ENCODE data around the gene CHST15. TPM values are rescaled to one million over a fixed set of nuclear protein-coding genes. Genes with fewer than 3 reads are reported as not detected.

CHST15 gene
- polyA plus RNA-seq, 1 donor from 2014 or later, result 0.79 TPM

DNA sequence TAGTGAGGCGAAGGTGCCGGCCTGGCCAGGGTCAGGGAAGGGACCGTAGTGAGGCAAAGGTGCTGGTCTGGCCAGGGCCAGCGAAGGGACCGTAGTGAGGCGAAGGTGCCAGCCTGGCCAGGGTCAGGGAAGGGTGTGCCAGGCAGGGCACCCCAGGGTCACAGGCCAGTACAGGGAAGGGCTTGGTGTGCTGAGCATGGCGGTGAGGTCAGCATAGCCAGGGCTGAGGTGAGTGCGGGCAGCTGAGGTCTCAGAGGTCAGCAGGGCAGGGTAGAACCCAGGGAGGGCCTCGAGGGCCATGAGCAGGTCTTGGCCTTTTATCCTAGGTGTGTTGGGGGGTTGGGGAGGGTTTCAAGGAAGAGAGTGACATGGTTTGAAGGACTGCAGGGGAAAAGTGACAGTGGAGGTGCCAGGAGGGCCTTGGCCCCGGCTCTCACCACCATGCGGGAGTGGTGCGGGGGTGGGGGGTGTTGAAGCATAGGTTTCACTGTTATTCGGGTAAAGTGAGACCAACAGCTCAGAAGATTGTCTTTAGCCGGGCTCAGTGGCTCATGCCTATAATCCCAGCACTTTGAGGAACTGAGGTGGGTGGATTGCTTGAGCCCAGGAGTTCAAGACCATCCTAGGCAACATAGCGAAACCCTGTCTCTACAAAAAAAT, 93.3 kb downstream of the CHST15 start:
- H3F3A ChIP-seq (ENCODE audit: insufficient read depth, low read length, poor library complexity, severe bottlenecking), result no peaks in the 10 kb centered on the region
- no peak overlapping the region for H3K4me2 ChIP-seq (ENCODE audit: low read length)
- H2AFZ ChIP-seq (ENCODE audit: low read depth, low read length), result no peak overlapping the region
- no peaks in the 10 kb centered on the region for H3K79me2 ChIP-seq (replicated peaks; ENCODE audit: insufficient read depth, low read length)
- H3K27me3 ChIP-seq (ENCODE audit: insufficient read depth, low read depth, low read length), result peaks cover 1% of the 10 kb centered on the region
- no peaks in the 10 kb centered on the region for H3K9me2 ChIP-seq (ENCODE audit: insufficient read depth, low read length)
- no peak overlapping the region for H3K9ac ChIP-seq (ENCODE audit: low read length)
- TF ChIP-seq, protein P1, sequence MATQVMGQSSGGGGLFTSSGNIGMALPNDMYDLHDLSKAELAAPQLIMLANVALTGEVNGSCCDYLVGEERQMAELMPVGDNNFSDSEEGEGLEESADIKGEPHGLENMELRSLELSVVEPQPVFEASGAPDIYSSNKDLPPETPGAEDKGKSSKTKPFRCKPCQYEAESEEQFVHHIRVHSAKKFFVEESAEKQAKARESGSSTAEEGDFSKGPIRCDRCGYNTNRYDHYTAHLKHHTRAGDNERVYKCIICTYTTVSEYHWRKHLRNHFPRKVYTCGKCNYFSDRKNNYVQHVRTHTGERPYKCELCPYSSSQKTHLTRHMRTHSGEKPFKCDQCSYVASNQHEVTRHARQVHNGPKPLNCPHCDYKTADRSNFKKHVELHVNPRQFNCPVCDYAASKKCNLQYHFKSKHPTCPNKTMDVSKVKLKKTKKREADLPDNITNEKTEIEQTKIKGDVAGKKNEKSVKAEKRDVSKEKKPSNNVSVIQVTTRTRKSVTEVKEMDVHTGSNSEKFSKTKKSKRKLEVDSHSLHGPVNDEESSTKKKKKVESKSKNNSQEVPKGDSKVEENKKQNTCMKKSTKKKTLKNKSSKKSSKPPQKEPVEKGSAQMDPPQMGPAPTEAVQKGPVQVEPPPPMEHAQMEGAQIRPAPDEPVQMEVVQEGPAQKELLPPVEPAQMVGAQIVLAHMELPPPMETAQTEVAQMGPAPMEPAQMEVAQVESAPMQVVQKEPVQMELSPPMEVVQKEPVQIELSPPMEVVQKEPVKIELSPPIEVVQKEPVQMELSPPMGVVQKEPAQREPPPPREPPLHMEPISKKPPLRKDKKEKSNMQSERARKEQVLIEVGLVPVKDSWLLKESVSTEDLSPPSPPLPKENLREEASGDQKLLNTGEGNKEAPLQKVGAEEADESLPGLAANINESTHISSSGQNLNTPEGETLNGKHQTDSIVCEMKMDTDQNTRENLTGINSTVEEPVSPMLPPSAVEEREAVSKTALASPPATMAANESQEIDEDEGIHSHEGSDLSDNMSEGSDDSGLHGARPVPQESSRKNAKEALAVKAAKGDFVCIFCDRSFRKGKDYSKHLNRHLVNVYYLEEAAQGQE (IDR thresholded peaks at IDR 0.05; ENCODE audit: borderline replicate concordance), result no peak
- TF ChIP-seq MXI1 (conservative IDR thresholded peaks at IDR 0.05; ENCODE audit: poor library complexity, severe bottlenecking) (no peak), TAF1 (IDR thresholded peaks at IDR 0.05; ENCODE audit: low read depth) (no peak), EP300 (conservative IDR thresholded peaks at IDR 0.05; ENCODE audit: poor library complexity, severe bottlenecking) (no peak), RAD21 (conservative IDR thresholded peaks at IDR 0.05) (no peak), SMC3 (conservative IDR thresholded peaks at IDR 0.05; ENCODE audit: poor library complexity) (no peak), POLR2AphosphoS5 (IDR thresholded peaks at IDR 0.05) (no peak), EZH2 (IDR thresholded peaks at IDR 0.05; ENCODE audit: borderline replicate concordance, insufficient read depth, low read length, poor library complexity, severe bottlenecking) (no peak)
- TF ChIP-seq, protein P2, sequence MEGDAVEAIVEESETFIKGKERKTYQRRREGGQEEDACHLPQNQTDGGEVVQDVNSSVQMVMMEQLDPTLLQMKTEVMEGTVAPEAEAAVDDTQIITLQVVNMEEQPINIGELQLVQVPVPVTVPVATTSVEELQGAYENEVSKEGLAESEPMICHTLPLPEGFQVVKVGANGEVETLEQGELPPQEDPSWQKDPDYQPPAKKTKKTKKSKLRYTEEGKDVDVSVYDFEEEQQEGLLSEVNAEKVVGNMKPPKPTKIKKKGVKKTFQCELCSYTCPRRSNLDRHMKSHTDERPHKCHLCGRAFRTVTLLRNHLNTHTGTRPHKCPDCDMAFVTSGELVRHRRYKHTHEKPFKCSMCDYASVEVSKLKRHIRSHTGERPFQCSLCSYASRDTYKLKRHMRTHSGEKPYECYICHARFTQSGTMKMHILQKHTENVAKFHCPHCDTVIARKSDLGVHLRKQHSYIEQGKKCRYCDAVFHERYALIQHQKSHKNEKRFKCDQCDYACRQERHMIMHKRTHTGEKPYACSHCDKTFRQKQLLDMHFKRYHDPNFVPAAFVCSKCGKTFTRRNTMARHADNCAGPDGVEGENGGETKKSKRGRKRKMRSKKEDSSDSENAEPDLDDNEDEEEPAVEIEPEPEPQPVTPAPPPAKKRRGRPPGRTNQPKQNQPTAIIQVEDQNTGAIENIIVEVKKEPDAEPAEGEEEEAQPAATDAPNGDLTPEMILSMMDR (IDR thresholded peaks at IDR 0.05; ENCODE audit: poor library complexity, severe bottlenecking), result no peak
- H3K27ac ChIP-seq (ENCODE audit: low read length), result no peak overlapping the region
- no peaks in the 10 kb centered on the region for H3K36me3 ChIP-seq (ENCODE audit: insufficient read depth, low read length)
- no peaks in the 10 kb centered on the region for H4K20me1 ChIP-seq (ENCODE audit: insufficient read depth)
- no peaks in the 10 kb centered on the region for H3K9me3 ChIP-seq (ENCODE audit: low read length)
- H3K4me3 ChIP-seq (ENCODE audit: low read length), result no peak overlapping the region

DNA sequence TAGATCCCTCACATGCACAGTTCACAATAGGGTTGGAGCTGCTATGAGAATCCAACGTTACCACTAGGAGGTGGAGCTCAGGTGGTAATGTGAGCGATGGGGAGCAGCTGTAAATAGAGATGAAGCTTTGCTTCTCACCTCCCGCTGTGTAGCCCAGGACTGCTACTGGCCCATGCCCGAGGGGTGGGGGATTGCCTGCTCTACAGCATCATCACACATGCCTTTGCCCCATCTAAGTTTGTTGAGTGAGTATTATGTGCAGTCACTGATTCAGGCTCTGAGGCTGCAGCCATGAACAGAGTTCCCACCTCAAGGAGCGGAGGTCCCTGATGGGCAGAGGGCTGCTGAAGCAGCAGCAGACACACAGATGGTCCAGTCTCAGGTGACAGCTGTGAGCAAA, 94.1 kb downstream of the CHST15 start:
- no peaks in the 10 kb centered on the region for H3K9me3 ChIP-seq (ENCODE audit: low read length)
- no peak overlapping the region for H3K4me3 ChIP-seq (ENCODE audit: low read length)
- no peak overlapping the region for H2AFZ ChIP-seq (ENCODE audit: low read depth, low read length)
- H3K79me2 ChIP-seq (replicated peaks; ENCODE audit: insufficient read depth, low read length), result no peaks in the 10 kb centered on the region
- H4K20me1 ChIP-seq (ENCODE audit: insufficient read depth), result no peaks in the 10 kb centered on the region
- H3K36me3 ChIP-seq (ENCODE audit: insufficient read depth, low read length), result no peaks in the 10 kb centered on the region
- peaks cover 5% of the 10 kb centered on the region for H3K27me3 ChIP-seq (ENCODE audit: insufficient read depth, low read depth, low read length)
- no peaks in the 10 kb centered on the region for H3K9me2 ChIP-seq (ENCODE audit: insufficient read depth, low read length)
- TF ChIP-seq SMC3 (conservative IDR thresholded peaks at IDR 0.05; ENCODE audit: poor library complexity) (no peak), MXI1 (conservative IDR thresholded peaks at IDR 0.05; ENCODE audit: poor library complexity, severe bottlenecking) (no peak), EZH2 (IDR thresholded peaks at IDR 0.05; ENCODE audit: borderline replicate concordance, insufficient read depth, low read length, poor library complexity, severe bottlenecking) (no peak)
- TF ChIP-seq, protein P1 (IDR thresholded peaks at IDR 0.05; ENCODE audit: borderline replicate concordance), result no peak
- H3K27ac ChIP-seq (ENCODE audit: low read length), result no peak overlapping the region
- no peak overlapping the region for H3K9ac ChIP-seq (ENCODE audit: low read length)
- no peak overlapping the region for H3K4me2 ChIP-seq (ENCODE audit: low read length)
- no peaks in the 10 kb centered on the region for H3F3A ChIP-seq (ENCODE audit: insufficient read depth, low read length, poor library complexity, severe bottlenecking)
